GM18505 (cell line): ENCODE measurements around the gene INO80C.

ENCODE experiments used
- ATAC-seq: cut with Tn5 transposase; IDR thresholded peaks from one replicate; pipeline ENCODE4 v1.9.1; 2021; ENCODE audit not compliant: unreplicated experiment
- POLR2A ChIP-seq: IDR thresholded peaks from 4 replicates; pipeline ENCODE4 v1.6.1; 2011; ENCODE audit warnings: borderline replicate concordance; ENCODE audit not compliant: insufficient read depth, insufficient read length; ENCODE audit errors: extremely low read depth

The INO80C gene

GRCh38 chr18:35519148-35519899, 21.6 kb upstream of the INO80C start:
- ATAC-seq: no peak
- TF ChIP-seq POLR2A: no peak

- no peak for ATAC-seq
- no peak for TF ChIP-seq POLR2A
Measured at GRCh38 chr18:35517715-35518114, 20.0 kb upstream of the INO80C start.

GRCh38 chr18:35516789-35517188, 19.0 kb upstream of the INO80C start:
- TF ChIP-seq POLR2A: no peak
- ATAC-seq: no peak

DNA sequence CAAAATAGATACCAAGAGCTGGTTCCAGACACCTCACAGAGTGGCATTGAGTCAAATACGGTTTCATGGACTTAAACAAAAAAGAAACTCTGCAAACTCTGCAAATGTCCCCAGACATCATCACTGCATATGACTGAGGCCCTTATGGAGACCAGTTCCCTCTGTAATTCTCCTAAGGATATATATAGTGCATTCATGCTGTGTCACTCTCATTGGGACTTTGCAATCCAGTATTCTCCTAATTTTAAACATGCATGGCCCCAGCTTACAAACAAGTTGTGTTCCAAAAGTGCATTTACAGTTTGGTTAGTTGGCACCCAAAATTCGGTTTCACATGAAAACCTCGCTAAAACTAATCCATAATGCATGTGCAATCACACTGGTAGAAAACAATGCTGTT, 18.6 kb upstream of the INO80C start:
- no peak for TF ChIP-seq POLR2A
- no peak for ATAC-seq

DNA sequence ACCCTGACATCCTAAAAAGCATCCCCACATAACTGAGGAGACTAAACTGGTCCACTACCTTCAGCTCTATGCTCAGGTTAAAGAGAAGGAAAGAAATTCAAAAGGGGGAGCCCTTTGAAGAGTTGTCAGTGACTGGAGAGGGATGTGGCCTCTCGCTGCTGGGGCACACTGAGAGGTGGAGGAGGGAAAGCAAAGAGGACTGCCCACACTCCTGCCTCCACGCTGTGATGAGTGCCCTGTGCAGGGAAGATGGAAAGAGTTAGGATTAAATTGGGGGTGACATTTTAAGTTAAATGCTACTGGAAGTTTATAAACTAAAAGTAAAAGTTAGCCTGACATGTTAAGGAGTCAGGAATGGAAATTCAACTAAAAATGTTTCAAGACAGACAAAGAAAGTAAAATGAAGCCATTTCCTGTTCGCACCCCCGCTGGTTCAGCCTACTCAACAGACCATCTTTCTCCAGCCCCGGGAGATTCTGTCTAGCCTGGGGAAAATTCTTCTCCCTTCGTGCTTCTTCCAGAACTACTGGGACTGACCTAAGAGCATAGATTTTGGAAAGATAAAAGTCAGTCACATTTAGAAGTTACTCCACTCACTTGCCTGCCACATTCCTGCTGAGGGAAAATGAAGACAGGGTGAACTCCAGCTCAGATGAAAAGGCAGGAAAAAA, 17.8 kb upstream of the INO80C start:
- no peak for ATAC-seq
- no peak for TF ChIP-seq POLR2A

DNA sequence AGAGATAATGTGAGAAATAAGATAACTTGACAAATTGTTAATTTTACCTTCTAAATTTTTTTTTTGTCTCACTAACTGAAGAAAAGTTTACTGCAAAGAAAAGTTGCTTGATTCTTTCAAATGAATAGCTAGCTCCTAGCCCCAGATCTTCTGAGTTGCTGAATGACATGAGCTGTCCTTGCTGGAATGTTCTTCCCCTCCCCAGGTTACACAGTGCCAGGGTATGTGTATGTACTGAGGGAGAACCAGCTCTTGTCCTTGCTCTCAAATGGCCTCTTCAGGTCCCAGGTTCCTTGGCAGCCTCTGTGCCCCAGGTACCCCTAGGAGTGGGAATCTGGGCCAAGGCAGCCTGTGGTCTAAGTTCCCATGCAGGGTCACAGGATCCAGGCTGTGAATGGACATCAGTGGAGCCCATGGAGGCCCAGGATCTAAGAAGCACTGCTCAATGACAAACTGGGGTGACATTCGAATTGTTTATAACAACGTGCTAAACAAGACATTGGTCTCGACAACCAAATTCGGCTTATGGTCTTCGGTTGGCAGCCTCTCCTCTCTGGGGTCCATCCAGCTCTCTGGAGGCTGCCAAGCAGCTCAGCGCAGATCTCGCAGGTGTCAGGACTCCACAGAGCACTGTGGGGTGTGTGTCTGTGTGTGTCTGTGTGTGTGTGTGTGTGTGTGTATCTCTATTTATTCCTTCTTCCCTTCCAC, 17.1 kb upstream of the INO80C start:
- ATAC-seq: no peak
- no peak for TF ChIP-seq POLR2A

DNA sequence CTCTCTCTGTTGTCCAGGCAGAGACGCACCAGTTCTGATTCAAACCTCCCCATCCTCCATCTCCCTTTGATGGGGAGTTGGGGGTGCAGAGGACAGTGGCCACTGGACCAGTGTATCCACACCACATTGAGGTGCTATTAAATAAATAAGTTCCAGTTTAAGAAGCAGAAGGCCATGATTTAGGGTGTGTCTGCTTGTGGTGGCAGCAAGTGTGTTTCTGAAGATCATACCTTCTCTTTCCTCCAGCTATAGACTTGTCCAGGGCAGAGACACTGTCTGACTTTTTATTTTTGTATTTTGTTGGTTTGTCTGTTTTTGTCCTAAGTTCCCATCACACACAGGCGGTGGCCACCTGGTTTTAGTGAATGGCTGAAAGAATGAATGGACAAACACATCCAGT, 16.5 kb upstream of the INO80C start:
- no peak for TF ChIP-seq POLR2A
- no peak for ATAC-seq

- no peak for TF ChIP-seq POLR2A
- no peak for ATAC-seq
Measured at GRCh38 chr18:35513181-35513936, 15.6 kb upstream of the INO80C start.

- TF ChIP-seq POLR2A: no peak
- no peak for ATAC-seq
Measured at GRCh38 chr18:35512761-35513160, 15.0 kb upstream of the INO80C start.

- ATAC-seq: no peak
- TF ChIP-seq POLR2A: no peak
Measured at GRCh38 chr18:35511833-35512232, 14.1 kb upstream of the INO80C start.

- peak; percentile 85 for ATAC-seq
- no peak for TF ChIP-seq POLR2A
Measured at GRCh38 chr18:35511428-35511827, 13.7 kb upstream of the INO80C start.

DNA sequence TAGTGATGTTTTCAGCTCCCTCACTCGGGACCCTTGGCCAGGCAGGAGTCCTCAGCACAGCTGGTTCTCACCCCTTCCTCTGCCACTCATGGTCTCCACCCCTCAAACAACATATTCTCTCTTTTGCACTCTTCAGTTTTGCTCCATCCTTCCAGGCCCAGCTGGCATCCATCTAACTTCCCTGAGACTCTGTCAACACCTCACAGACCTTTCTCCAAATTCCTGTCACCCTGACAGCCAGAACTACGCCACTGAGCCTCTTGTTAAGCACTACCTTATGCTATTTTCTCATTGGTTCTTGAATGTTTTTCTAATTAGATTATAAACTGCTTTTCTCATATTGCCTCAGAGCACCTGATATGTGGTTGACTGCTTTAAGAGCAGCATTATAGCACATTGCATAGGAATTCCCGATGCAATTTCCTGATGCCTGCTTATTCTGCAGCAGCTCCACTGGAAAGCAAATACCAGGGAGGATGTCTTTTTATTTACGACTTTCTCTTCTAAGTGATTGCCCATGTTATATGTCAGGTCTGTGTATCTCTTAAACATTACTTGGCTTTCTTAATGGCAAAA, 12.4 kb upstream of the INO80C start:
- ATAC-seq: no peak
- no peak for TF ChIP-seq POLR2A
